ENCODE measurements around the gene MYMK.

Gene MYMK

DNA sequence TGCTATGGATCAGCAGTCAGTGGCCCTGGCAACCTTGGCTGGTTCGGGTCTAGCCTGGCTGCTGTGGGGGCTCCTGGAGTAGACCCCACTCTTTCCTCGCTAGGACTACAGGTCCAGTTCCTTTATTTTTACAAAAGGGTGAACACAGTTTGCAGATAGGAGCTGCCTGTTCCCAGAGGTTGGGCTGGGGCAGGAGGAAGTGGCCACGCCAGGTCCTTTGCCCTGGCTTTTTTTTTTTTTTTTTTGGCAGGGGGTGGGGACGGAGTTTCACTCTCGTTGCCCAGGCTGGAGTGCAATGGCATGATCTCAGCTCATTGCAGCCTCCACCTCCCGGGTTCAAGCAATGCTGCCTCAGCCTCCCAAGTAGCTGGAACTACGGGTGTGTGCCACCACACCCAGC is 53.8 kb downstream of the MYMK start:
- H3K27ac ChIP-seq (ENCODE audit: low read depth, low read length), result no peak overlapping the region
- peaks cover 0 to 20% (median 14%) of the 10 kb centered on the region in 5 donors for H3K4me1 ChIP-seq (ENCODE audit: control insufficient read depth in 5 of 5, insufficient read depth in 5 of 5, low read length in 5 of 5)
- peak overlapping the region in 1 of 5 donors; percentile 48 for H3K9ac ChIP-seq (ENCODE audit: low read length in 5 of 5)
- H3K36me3 ChIP-seq (ENCODE audit: control insufficient read depth in 5 of 5, insufficient read depth in 5 of 5, low read length in 5 of 5), result peaks cover 0 to 25% (median 13%) of the 10 kb centered on the region in 5 donors
- no peak overlapping the region for H3K4me3 ChIP-seq (ENCODE audit: low read depth in 1 of 5, low read length in 5 of 5)
- no peaks in the 10 kb centered on the region for H3K9me3 ChIP-seq (ENCODE audit: control insufficient read depth in 5 of 5, low read length in 5 of 5)
- H3K27me3 ChIP-seq (ENCODE audit: control insufficient read depth in 5 of 5, insufficient read depth in 4 of 5, low read length in 5 of 5), result no peaks in the 10 kb centered on the region

DNA sequence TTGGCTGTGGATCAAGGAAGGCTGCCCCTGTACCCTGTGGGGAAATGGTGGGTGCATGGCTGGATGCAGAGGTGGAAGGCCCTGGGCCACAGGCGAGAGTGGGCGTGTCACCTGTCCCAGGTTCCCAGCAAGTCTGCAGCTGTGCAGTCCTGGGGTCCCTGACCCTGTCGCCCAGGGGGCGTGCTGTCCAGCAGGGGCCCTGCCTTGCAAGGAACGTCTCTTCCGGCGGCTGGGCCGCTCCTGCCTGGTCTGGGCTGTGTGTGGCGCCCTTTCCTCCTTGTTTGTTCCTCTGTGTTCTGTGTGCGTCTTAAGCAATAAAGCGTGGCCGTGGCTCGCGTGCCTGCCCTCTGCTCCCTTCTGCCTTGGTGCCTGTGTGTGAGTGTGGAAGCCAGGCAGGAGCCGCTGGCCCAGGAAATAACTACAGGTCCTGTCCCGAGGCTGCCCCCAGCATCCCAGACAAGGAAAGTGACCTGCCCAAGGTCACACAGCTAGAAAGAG is 54.3 kb downstream of the MYMK start:
- H3K9ac ChIP-seq (ENCODE audit: low read length in 5 of 5), result peak overlapping the region in 1 of 5 donors; percentile 48
- no peaks in the 10 kb centered on the region for H3K9me3 ChIP-seq (ENCODE audit: control insufficient read depth in 5 of 5, low read length in 5 of 5)
- H3K27me3 ChIP-seq (ENCODE audit: control insufficient read depth in 5 of 5, insufficient read depth in 4 of 5, low read length in 5 of 5), result no peaks in the 10 kb centered on the region
- H3K4me3 ChIP-seq (ENCODE audit: low read depth in 1 of 5, low read length in 5 of 5), result no peak overlapping the region
- H3K27ac ChIP-seq (ENCODE audit: low read depth, low read length), result no peak overlapping the region
- peaks cover 0 to 20% (median 14%) of the 10 kb centered on the region in 5 donors for H3K4me1 ChIP-seq (ENCODE audit: control insufficient read depth in 5 of 5, insufficient read depth in 5 of 5, low read length in 5 of 5)
- H3K36me3 ChIP-seq (ENCODE audit: control insufficient read depth in 5 of 5, insufficient read depth in 5 of 5, low read length in 5 of 5), result peaks cover 0 to 25% (median 15%) of the 10 kb centered on the region in 5 donors

DNA sequence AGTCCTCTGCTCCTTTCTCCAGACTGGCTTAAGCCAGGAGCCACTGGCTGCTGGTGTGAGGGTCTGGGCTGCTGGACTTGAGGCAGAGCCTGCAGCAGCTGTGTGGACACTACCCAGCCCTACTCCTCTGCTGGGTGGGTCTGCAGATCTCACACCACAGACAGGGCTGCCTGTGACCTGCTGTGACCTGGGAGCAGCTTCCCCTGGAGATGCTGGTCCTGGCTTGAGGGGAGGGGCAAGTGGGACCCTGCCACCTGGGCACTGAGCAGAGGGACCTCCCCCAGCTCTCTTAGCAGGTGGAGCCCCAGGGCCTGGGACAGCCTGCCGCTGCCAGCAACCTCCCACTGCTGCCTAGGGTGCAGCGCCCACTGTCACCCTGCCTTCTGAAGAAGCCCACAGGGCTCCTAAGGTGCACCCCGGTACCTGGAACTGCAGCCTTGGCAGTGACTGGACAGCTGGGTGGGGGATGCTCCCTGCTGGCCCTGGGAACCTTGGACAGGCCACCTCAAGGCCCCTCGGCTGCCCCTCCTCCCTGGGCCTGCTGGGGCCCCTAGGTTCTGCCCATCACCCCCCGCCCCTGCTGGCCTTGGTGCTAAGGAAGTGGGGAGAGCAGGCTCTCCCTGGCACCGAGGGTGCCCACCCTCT is 55.9 kb downstream of the MYMK start:
- no peaks in the 10 kb centered on the region for H3K9me3 ChIP-seq (ENCODE audit: control insufficient read depth in 5 of 5, low read length in 5 of 5)
- H3K4me1 ChIP-seq (ENCODE audit: control insufficient read depth in 5 of 5, insufficient read depth in 5 of 5, low read length in 5 of 5), result peaks cover 0 to 20% (median 14%) of the 10 kb centered on the region in 5 donors
- no peak overlapping the region for H3K9ac ChIP-seq (ENCODE audit: low read length in 5 of 5)
- H3K27me3 ChIP-seq (ENCODE audit: control insufficient read depth in 5 of 5, insufficient read depth in 4 of 5, low read length in 5 of 5), result no peaks in the 10 kb centered on the region
- H3K4me3 ChIP-seq (ENCODE audit: low read depth in 1 of 5, low read length in 5 of 5), result no peak overlapping the region
- no peak overlapping the region for H3K27ac ChIP-seq (ENCODE audit: low read depth, low read length)
- H3K36me3 ChIP-seq (ENCODE audit: control insufficient read depth in 5 of 5, insufficient read depth in 5 of 5, low read length in 5 of 5), result peaks cover 0 to 23% (median 10%) of the 10 kb centered on the region in 5 donors

DNA sequence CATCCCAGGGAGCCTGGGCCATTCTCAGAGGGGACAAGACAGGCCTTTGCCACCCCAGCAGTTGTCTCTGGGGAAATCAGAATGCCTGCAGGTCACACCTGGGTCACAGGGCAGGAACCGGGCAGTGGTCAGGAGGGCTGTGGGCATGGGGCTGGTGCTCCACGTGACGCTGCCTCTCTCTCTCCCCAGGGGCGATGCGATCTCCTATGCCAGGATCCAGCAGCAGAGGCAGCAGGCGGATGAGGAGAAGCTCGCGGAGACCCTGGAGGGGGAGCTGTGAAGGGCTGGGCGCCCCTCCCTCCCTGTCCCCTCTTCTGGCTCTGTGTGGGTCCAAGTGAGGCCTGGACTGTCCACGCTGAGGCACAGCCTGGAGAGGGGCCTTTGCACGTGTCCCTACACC is 56.4 kb downstream of the MYMK start:
- H3K4me1 ChIP-seq (ENCODE audit: control insufficient read depth in 5 of 5, insufficient read depth in 5 of 5, low read length in 5 of 5), result peaks cover 0 to 20% (median 14%) of the 10 kb centered on the region in 5 donors
- peaks cover 0 to 18% (median 5%) of the 10 kb centered on the region in 5 donors for H3K36me3 ChIP-seq (ENCODE audit: control insufficient read depth in 5 of 5, insufficient read depth in 5 of 5, low read length in 5 of 5)
- H3K4me3 ChIP-seq (ENCODE audit: low read depth in 1 of 5, low read length in 5 of 5), result no peak overlapping the region
- no peak overlapping the region for H3K9ac ChIP-seq (ENCODE audit: low read length in 5 of 5)
- no peaks in the 10 kb centered on the region for H3K9me3 ChIP-seq (ENCODE audit: control insufficient read depth in 5 of 5, low read length in 5 of 5)
- H3K27me3 ChIP-seq (ENCODE audit: control insufficient read depth in 5 of 5, insufficient read depth in 4 of 5, low read length in 5 of 5), result no peaks in the 10 kb centered on the region
- H3K27ac ChIP-seq (ENCODE audit: low read depth, low read length), result no peak overlapping the region

DNA sequence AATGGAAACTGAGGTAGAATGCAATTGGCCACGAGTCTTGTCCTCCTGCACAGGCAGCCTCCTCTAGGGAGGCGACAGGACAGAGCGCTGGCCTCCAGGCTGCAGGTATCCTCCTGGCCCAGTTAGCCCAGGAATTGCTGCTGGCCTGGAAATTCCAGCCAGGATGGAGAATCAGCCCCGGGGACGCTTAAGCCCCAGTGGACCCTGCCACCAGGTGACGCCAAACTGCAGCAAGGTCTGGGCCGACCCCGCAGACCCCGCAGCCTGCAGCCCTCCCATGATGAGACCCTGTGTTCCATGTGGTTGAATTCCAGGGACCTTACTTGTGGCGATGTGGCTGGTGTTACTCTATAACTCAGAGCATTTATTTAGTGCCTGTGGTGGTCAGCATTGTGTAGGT is 57.7 kb downstream of the MYMK start:
- Histone ChIP-seq H3K27ac (ENCODE audit: low read depth, low read length) (no peak overlapping the region), H3K9ac (ENCODE audit: low read length in 5 of 5) (no peak overlapping the region), H3K9me3 (ENCODE audit: control insufficient read depth in 5 of 5, low read length in 5 of 5) (no peaks in the 10 kb centered on the region)

DNA sequence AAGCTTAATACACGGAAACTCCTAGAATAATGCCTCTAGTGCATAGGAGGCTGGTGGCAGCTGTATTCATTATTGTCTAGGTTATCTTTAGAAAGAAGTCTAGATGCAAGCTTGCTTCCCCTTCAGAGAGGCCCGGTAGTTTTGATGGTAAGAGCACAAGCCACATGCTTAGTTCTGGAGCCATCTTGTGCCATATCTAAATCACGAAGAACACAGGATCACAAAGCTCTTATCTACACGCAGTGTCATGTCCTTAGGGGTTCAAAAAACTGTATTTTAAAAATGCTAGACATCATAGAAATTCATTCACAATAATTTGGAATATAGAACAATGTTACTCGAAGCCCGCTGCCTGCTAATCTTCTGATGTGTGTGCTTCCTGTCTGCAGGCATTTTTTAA is 58.8 kb downstream of the MYMK start:
- Histone ChIP-seq H3K36me3 (ENCODE audit: control insufficient read depth in 5 of 5, insufficient read depth in 5 of 5, low read length in 5 of 5) (peaks cover 0 to 11% (median 4%) of the 10 kb centered on the region in 5 donors), H3K27me3 (ENCODE audit: control insufficient read depth in 5 of 5, insufficient read depth in 4 of 5, low read length in 5 of 5) (no peaks in the 10 kb centered on the region), H3K4me3 (ENCODE audit: low read depth in 1 of 5, low read length in 5 of 5) (no peak overlapping the region), H3K27ac (ENCODE audit: low read depth, low read length) (no peak overlapping the region), H3K4me1 (ENCODE audit: control insufficient read depth in 5 of 5, insufficient read depth in 5 of 5, low read length in 5 of 5) (peaks cover 0 to 10% (median 6%) of the 10 kb centered on the region in 5 donors), H3K9ac (ENCODE audit: low read length in 5 of 5) (no peak overlapping the region), H3K9me3 (ENCODE audit: control insufficient read depth in 5 of 5, low read length in 5 of 5) (no peaks in the 10 kb centered on the region)

More for the DNA sequence above, 57.7 kb downstream of the MYMK start:
- peaks cover 0 to 20% (median 14%) of the 10 kb centered on the region in 5 donors for H3K4me1 ChIP-seq (ENCODE audit: control insufficient read depth in 5 of 5, insufficient read depth in 5 of 5, low read length in 5 of 5)
- no peaks in the 10 kb centered on the region for H3K27me3 ChIP-seq (ENCODE audit: control insufficient read depth in 5 of 5, insufficient read depth in 4 of 5, low read length in 5 of 5)
- peaks cover 0 to 11% (median 4%) of the 10 kb centered on the region in 5 donors for H3K36me3 ChIP-seq (ENCODE audit: control insufficient read depth in 5 of 5, insufficient read depth in 5 of 5, low read length in 5 of 5)
- H3K4me3 ChIP-seq (ENCODE audit: low read depth in 1 of 5, low read length in 5 of 5), result no peak overlapping the region

DNA sequence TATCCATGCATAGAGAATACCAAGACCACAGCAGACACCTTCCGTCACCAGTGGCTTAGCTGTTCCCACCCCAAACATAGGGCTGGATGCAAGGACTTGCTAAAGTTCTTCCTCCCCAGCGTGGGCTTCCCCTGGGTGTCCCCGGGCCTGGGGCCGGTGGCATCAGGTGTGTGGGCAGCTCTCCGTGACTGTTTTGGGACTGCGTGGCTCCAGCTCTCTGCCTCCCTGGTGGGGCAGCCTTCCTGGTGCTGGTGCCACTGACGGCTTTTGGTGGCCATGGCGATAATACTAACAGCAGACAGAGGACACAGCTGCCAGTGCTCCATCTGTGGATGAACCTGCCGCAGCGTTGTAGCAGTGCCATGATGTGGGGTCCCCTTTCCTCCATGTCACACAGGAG is 60.1 kb downstream of the MYMK start:
- no peak overlapping the region for H3K4me3 ChIP-seq (ENCODE audit: low read depth in 1 of 5, low read length in 5 of 5)
- peaks cover 0 to 9% (median 6%) of the 10 kb centered on the region in 5 donors for H3K4me1 ChIP-seq (ENCODE audit: control insufficient read depth in 5 of 5, insufficient read depth in 5 of 5, low read length in 5 of 5)
- peak overlapping the region in 1 of 5 donors; percentile 15 for H3K9ac ChIP-seq (ENCODE audit: low read length in 5 of 5)
- H3K27ac ChIP-seq (ENCODE audit: low read depth, low read length), result no peak overlapping the region
- no peaks in the 10 kb centered on the region for H3K9me3 ChIP-seq (ENCODE audit: control insufficient read depth in 5 of 5, low read length in 5 of 5)
- H3K36me3 ChIP-seq (ENCODE audit: control insufficient read depth in 5 of 5, insufficient read depth in 5 of 5, low read length in 5 of 5), result peaks cover 0 to 11% (median 4%) of the 10 kb centered on the region in 5 donors
- H3K27me3 ChIP-seq (ENCODE audit: control insufficient read depth in 5 of 5, insufficient read depth in 4 of 5, low read length in 5 of 5), result no peaks in the 10 kb centered on the region

All from subcutaneous abdominal adipose tissue (tissue), 5 donors.